22Rv1 (cell line): ENCODE measurements around the gene NAT9.

Experiments used
- CTCF ChIP-seq: fragments of 450-650 bp; IDR thresholded peaks from 2 replicates; pipeline ENCODE4 v1.5.1; 2017; ENCODE audit warnings: mild to moderate bottlenecking
- ZFX ChIP-seq: fragments of 450-650 bp; IDR thresholded peaks from 2 replicates; pipeline ENCODE4 v1.6.1; 2017; ENCODE audit warnings: antibody characterized with exemption, borderline replicate concordance

GRCh38 chr17:74744349-74744713, 31.8 kb downstream of the NAT9 start:
- TF ChIP-seq CTCF: no peak
- no peak for TF ChIP-seq ZFX
